GM18498 (cell line): ENCODE results near the gene ANGPT4.

Experiments
- ATAC-seq: cut with Tn5 transposase; IDR thresholded peaks from one replicate; pipeline ENCODE4 v1.9.1; 2021; ENCODE audit warnings: mild to moderate bottlenecking, moderate library complexity; ENCODE audit not compliant: unreplicated experiment

Gene ANGPT4

GRCh38 chr20:845941-846893 lies 69.9 kb downstream of the ANGPT4 start:
- no peak for ATAC-seq

DNA sequence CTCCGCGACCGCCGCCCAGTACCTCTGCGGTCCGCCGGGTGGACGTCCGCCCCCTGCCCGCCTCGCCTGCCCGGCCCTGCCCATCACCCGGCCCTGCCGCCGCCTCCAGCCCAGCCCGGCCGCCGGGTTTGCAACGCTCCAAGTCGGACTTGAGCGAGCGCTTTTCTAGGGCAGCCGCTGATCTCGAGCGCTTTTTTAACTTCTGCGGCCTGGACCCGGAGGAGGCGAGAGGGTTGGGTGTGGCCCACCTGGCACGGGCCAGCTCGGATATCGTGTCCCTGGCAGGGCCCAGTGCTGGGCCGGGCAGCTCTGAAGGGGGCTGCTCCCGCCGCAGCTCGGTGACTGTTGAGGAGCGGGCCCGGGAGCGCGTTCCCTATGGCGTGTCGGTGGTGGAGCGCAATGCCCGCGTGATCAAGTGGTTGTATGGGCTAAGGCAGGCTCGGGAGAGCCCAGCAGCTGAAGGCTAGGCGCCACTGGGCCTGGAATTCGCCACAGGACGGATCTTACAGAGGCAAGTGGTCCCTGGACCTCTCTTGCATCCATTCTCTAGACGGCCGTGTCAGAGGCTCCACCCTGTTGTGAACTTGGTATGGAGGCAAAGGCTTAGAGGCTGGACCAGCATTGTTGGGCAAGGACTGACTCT lies 70.8 kb downstream of the ANGPT4 start:
- ATAC-seq, result no peak

DNA sequence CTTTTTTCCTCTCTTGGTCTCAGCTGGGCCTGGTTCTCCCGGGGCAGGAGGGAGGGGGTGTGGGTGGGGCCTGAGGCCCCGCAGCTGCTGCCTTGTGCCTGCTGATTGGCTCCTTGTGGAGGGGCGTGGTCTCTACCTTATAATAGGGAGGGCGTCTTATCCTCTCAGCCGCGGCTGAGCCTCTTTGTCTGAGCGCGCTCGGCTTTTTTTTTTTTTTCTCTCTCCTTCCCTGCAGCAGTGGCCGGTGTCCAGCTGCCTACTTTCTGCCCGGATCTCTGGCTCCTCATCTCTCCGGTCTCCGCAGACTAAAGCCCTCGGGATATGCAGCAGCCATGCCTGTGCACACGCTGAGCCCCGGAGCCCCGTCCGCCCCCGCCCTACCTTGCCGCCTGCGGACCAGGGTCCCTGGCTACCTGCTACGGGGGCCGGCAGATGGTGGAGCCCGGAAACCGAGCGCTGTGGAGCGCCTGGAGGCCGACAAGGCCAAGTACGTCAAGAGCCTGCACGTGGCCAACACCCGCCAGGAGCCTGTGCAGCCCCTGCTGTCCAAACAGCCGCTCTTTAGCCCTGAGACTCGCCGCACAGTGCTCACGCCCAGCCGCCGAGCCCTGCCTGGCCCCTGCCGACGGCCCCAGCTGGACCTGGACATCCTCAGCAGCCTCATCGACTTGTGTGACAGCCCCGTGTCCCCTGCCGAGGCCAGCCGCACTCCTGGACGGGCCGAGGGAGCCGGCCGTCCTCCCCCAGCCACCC lies 71.5 kb downstream of the ANGPT4 start:
- ATAC-seq, result peak; percentile 95

DNA sequence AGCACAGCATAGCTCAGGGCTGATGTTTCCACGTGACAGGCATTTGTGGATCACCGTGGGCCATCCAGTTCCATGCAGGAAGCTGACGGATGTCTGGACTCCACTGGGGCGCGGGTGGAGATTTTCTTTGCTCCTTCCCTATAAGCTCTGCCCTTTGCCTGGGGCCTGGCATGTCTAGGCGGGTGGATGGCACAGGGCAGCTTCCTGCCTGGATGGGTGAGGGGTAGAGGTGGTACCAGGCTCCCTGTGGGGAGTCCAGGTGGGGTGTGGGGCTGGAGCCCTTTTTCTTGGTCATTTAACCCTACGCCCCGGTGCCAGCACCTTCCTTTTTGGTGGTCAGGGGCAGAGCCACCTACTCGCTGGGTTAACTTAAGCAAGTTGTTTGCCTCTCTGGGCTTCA lies 72.2 kb downstream of the ANGPT4 start:
- ATAC-seq, result no peak

GRCh38 chr20:842547-842940 lies 73.6 kb downstream of the ANGPT4 start:
- no peak for ATAC-seq

- ATAC-seq, result no peak
Measured at GRCh38 chr20:841568-842546, 74.3 kb downstream of the ANGPT4 start.

GRCh38 chr20:840858-841567 lies 75.1 kb downstream of the ANGPT4 start:
- no peak for ATAC-seq

- ATAC-seq, result no peak
Measured at GRCh38 chr20:840503-840857, 75.7 kb downstream of the ANGPT4 start.

- no peak for ATAC-seq
Measured at GRCh38 chr20:839626-840025, 76.5 kb downstream of the ANGPT4 start.

GRCh38 chr20:839015-839414 lies 77.1 kb downstream of the ANGPT4 start:
- no peak for ATAC-seq

DNA sequence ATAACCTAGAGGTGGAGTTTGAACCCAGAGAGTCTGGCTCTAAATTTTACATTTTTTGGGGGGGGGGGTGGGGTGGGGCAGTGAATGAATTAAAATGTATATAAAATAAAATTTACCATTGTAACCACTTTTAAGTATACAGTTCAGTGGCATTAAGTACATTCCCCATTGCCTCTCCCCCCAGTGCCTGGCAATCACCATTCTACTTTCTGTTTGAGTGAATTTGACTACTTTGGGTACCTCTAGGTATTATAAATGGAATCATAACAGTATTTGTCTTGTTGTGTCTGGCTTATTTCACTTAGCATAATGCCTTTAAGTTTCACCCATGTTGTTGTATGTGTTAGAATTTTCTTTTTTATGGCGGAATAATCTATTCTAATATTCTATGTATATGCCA lies 79.9 kb downstream of the ANGPT4 start:
- ATAC-seq, result no peak

DNA sequence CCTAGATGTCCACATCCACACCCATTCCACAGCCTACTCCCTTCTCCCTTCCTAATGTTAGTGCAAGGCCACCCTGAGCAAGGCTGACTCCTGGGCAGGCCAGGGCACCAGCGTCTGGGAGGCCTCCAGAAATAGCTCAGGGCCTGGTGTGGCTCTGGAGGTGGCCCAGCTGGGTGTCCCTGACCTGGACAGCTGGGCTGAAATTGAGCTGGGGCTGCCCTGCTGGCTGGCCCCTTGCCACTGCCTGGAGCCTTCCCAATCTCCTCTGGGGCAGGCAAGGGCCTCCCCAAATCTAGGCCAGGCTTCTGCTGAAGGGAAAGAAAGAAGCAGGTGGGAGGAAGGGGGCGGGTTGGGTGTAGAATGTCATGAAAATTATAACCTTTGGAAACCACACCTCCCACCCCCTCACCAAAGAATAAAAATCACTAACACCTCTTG lies 80.5 kb downstream of the ANGPT4 start:
- ATAC-seq, result no peak

GRCh38 chr20:834151-834746 lies 81.9 kb downstream of the ANGPT4 start:
- no peak for ATAC-seq

- peak; percentile 98 for ATAC-seq
Measured at GRCh38 chr20:833450-834150, 82.5 kb downstream of the ANGPT4 start, which contains the start of gene FAM110A. Gene FAM110A (plus strand): TSS chr20:833715. CDS start chr20:844805, 11,090 bp downstream.

GRCh38 chr20:833121-833449 lies 83.0 kb downstream of the ANGPT4 start:
- no peak for ATAC-seq

GRCh38 chr20:831956-832355 lies 84.2 kb downstream of the ANGPT4 start:
- ATAC-seq, result no peak

- no peak for ATAC-seq
Measured at GRCh38 chr20:831251-831650, 84.9 kb downstream of the ANGPT4 start.

DNA sequence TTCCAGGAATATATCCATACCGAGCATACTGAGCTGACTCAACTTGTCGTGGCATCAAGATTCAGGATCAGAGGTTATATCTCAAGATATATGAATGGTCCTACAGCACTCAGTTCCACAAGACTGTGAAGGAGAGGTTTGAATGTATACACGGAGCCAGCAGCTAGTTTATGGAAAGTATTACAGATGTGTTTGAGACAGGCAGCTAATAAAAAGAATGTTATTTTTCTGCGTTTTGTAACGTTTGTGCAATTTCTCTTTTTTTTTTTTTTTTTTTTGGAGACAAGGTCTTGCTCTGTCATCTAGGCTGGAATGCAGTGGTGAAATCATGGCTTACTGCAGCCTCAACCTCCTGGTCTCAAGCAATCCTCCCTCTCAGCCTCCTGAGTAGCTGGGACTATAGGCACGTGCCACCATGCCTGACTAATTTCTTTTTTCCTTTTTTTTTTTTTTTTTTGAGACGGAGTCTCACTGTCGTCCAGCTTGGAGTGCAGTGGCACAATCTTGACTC lies 86.1 kb downstream of the ANGPT4 start:
- no peak for ATAC-seq

DNA sequence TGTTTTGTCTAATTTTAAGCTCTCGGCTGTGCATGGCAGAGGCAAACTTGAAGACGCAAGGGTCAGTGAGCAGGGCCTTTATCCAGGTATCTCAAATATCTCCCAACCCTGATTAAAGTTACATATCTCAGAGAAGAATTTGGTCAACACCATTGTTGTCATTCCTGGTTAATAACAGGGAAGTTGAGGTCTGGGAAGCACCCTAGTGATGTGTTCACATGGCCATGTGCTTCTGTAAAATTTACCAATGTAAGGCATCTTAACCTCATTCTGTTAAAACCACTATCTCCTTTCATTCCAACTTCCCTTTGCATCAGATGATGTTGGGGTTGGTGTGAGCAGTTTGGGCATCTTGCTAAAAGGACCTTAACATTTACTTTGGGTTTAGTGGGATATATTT lies 86.6 kb downstream of the ANGPT4 start:
- ATAC-seq, result no peak
